ENCODE data around the gene ZBED6. TPM values are rescaled to one million over a fixed set of nuclear protein-coding genes. Genes with fewer than 3 reads are reported as not detected.

ZBED6 gene
- total RNA-seq, 1 experiment from 2014 or later = 13.1 TPM

- Histone ChIP-seq H2BK20ac (ENCODE audit: low read depth, low read length, poor library complexity, severe bottlenecking) (no peak overlapping the region), H3K23me2 (ENCODE audit: insufficient read length, low read depth, low read length, poor library complexity, severe bottlenecking) (no peaks in the 10 kb centered on the region), H3T11ph (ENCODE audit: low read length) (no peak overlapping the region), H3K56ac (ENCODE audit: insufficient read length, low read depth, low read length) (no peak overlapping the region), H3K79me2 (ENCODE audit: insufficient read depth, low read length) (peaks cover 37% of the 10 kb centered on the region), H3K79me1 (ENCODE audit: insufficient read depth, low read depth, low read length, poor library complexity, severe bottlenecking) (no peaks in the 10 kb centered on the region), H3K9ac (ENCODE audit: extremely low read depth, insufficient read length, low read length) (no peak overlapping the region), H2BK15ac (ENCODE audit: low read depth, low read length) (no peak overlapping the region), H4K5ac (ENCODE audit: insufficient read length, low read depth, low read length) (no peak overlapping the region), H3K4me2 (ENCODE audit: insufficient read depth, insufficient read length, low read length) (no peak overlapping the region), H3K4ac (ENCODE audit: low read depth, low read length) (no peak overlapping the region), H3K4me1 (ENCODE audit: insufficient read depth, low read length) (no peaks in the 10 kb centered on the region), H3K14ac (ENCODE audit: insufficient read depth, low read length) (no peak overlapping the region), H3K23ac (ENCODE audit: insufficient read length, low read depth, low read length) (no peak overlapping the region), H3K9me3 (ENCODE audit: control insufficient read depth, low read depth, low read length) (no peaks in the 10 kb centered on the region), H4K8ac (replicated peaks; ENCODE audit: insufficient read length, low read depth, low read length) (no peak overlapping the region), H2AFZ (ENCODE audit: low read length) (no peak overlapping the region), H2BK120ac (ENCODE audit: low read depth, low read length, poor library complexity, severe bottlenecking) (no peak overlapping the region), H4K91ac (ENCODE audit: insufficient read length, low read depth, low read length) (no peak overlapping the region), H3K27ac (ENCODE audit: insufficient read length, low read depth, low read length) (no peak overlapping the region), H4K20me1 (ENCODE audit: control insufficient read depth, insufficient read depth, insufficient read length) (no peaks in the 10 kb centered on the region), H2AK5ac (ENCODE audit: insufficient read length, low read length) (no peak overlapping the region), H3K27me3 (ENCODE audit: insufficient read depth, low read length) (no peaks in the 10 kb centered on the region), H2BK12ac (ENCODE audit: insufficient read length, low read depth, low read length) (no peak overlapping the region), H2BK5ac (ENCODE audit: insufficient read length, low read length) (no peak overlapping the region), H3K18ac (ENCODE audit: insufficient read length, low read depth, low read length) (no peak overlapping the region)
- H3K36me3 Mint-ChIP-seq (ENCODE audit: insufficient read depth in 1 of 3, low read depth in 3 of 3) = peaks cover 57 to 64% (median 61%) of the 10 kb centered on the region in 3 experiments
- H3K9me3 Mint-ChIP-seq = peaks cover 13 to 27% of the 10 kb centered on the region in 2 experiments; a peak in 4 of 5 replicates
- no peak for TF ChIP-seq CTCF (conservative IDR thresholded peaks at IDR 0.05)
- no peak overlapping the region for H3K27ac Mint-ChIP-seq
- DNase-seq = no peak
- WGBS (ENCODE audit: extremely low coverage, insufficient read length, low lambda C conversion rate) = no CpG with 5 or more reads among the region's 1 CpG
- H3K4me1 Mint-ChIP-seq = peaks cover 26 to 39% of the 10 kb centered on the region in 2 experiments
- H3K27me3 Mint-ChIP-seq (ENCODE audit: low read depth) = no peaks in the 10 kb centered on the region
- no peak overlapping the region for H3K4me3 Mint-ChIP-seq
These were observed 4.5 kb downstream of the ZBED6 start for GRCh38 chr1:203799971-203800370.

Measured in H9 (cell line).